ENCODE measurements around the gene XXYLT1. TPM values are rescaled to one million over a fixed set of nuclear protein-coding genes. Genes with fewer than 3 reads are reported as not detected.
A peak's percentile ranks its signal among the peaks of the same experiment; 100 is the strongest.

The XXYLT1 gene
- total RNA-seq, 1 experiment from 2014 or later, result 23.4 TPM

DNA sequence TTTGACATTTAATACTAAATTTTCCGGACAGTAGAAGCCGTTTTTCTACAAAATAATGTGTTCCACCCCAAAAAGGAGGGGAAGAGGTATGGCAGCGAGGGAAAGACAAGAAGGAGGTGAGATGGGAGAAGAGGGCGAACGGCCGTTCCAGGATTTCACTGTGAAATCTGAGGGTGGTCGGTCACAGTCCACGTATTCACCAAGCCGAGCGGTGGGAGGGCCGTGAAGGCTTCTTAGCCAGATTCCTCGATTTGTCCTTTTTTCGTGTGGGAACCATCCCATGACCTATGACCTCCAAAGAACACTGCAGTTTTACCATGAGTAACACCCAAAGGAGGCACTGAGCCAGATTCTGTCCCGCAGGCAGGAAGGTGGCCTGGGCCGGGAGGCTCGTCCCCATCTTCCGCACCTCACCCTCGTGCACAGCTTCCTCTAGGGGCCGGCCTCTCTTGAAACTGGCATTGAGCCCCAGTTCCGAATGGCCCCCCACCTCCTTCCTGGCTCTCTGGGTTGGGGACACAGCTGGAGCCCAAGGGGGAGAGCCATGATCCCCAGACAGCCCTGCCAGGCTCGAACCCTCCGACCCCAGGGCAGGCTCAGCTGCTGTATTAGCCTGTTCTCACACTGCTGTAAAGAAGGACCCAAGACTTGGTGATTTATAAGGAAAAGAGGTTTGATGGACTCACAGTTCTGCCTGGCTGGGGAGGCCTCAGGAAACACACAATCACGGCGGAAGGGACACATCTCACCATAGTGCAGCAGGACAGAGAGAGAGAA, 23.7 kb downstream of the XXYLT1 start:
- ChIA-PET CTCF (no interaction called here), POLR2A (no interaction called here)
- ATAC-seq (no peak), DNase-seq (ENCODE audit: low spot score) (no peak)
- Mint-ChIP-seq H3K9me3 (no peaks in the 10 kb centered on the region; the same call in 1 of the 2 replicates), H3K36me3 (peaks cover 23% of the 10 kb centered on the region), H3K4me1 (peaks cover 27% of the 10 kb centered on the region), H3K4me3 (no peak overlapping the region), H3K27ac (peak overlapping the region; percentile 45; the same call in 1 of the 2 replicates), H3K27me3 (ENCODE audit: low read depth) (no peaks in the 10 kb centered on the region)
- TF ChIP-seq CREB1 (CRISPR knock-in tag; IDR thresholded peaks at IDR 0.05) (no peak), NFYB (CRISPR knock-in tag; conservative IDR thresholded peaks at IDR 0.05; ENCODE audit: low read depth) (no peak), PRRX2 (CRISPR knock-in tag; IDR thresholded peaks at IDR 0.05) (no peak), GRHL2 (CRISPR knock-in tag; IDR thresholded peaks at IDR 0.05; ENCODE audit: insufficient replicate concordance, severe bottlenecking) (no peak), RELA (CRISPR knock-in tag; IDR thresholded peaks at IDR 0.05; ENCODE audit: borderline replicate concordance) (no peak)
- TF ChIP-seq, protein P1, sequence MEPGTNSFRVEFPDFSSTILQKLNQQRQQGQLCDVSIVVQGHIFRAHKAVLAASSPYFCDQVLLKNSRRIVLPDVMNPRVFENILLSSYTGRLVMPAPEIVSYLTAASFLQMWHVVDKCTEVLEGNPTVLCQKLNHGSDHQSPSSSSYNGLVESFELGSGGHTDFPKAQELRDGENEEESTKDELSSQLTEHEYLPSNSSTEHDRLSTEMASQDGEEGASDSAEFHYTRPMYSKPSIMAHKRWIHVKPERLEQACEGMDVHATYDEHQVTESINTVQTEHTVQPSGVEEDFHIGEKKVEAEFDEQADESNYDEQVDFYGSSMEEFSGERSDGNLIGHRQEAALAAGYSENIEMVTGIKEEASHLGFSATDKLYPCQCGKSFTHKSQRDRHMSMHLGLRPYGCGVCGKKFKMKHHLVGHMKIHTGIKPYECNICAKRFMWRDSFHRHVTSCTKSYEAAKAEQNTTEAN (CRISPR knock-in tag; IDR thresholded peaks at IDR 0.05), result no peak
- TF ChIP-seq, protein P2, sequence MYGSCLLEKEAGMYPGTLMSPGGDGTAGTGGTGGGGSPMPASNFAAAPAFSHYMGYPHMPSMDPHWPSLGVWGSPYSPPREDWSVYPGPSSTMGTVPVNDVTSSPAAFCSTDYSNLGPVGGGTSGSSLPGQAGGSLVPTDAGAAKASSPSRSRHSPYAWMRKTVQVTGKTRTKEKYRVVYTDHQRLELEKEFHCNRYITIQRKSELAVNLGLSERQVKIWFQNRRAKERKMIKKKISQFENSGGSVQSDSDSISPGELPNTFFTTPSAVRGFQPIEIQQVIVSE (CRISPR knock-in tag; IDR thresholded peaks at IDR 0.05; ENCODE audit: borderline replicate concordance), result no peak

DNA sequence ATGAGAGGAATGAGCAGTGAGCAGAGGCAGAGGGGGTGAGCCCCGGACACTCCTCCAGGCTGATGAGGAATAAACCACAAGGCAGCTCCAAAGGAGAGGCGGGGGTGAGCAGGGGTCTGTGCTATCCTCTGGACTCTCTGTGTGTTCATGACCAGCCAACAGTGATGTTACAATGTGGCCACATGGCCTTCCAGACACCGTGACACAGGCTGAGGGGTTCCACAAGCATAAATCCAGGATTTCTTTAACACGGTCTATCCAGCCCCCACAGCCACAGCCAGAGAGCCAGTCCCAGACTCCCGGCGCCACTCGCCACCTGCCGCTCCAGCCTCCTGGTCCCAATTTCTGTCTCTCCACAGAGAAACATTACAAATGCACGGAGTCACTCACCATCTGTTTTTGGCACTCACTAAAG, 24.4 kb downstream of the XXYLT1 start:
- no peak overlapping the region for H3K4me3 Mint-ChIP-seq
- peaks cover 23% of the 10 kb centered on the region for H3K36me3 Mint-ChIP-seq
- ATAC-seq (no peak), DNase-seq (ENCODE audit: low spot score) (no peak)
- no peak overlapping the region for H3K27ac Mint-ChIP-seq
- H3K9me3 Mint-ChIP-seq, result no peaks in the 10 kb centered on the region; the same call in 1 of the 2 replicates
- ChIA-PET CTCF (no interaction called here), POLR2A (no interaction called here)
- no peaks in the 10 kb centered on the region for H3K27me3 Mint-ChIP-seq (ENCODE audit: low read depth)
- H3K4me1 Mint-ChIP-seq, result peaks cover 29% of the 10 kb centered on the region
- TF ChIP-seq SMAD3 (CRISPR knock-in tag; IDR thresholded peaks at IDR 0.05; ENCODE audit: borderline replicate concordance) (no peak), GRHL2 (CRISPR knock-in tag; IDR thresholded peaks at IDR 0.05; ENCODE audit: insufficient replicate concordance, severe bottlenecking) (no peak), KAT7 (CRISPR knock-in tag; IDR thresholded peaks at IDR 0.05; ENCODE audit: borderline replicate concordance) (no peak), IRF2 (CRISPR knock-in tag; IDR thresholded peaks at IDR 0.05; ENCODE audit: borderline replicate concordance, low read depth) (no peak), ZBTB21 (CRISPR knock-in tag; IDR thresholded peaks at IDR 0.05; ENCODE audit: borderline replicate concordance) (no peak), ZNF232 (CRISPR knock-in tag; IDR thresholded peaks at IDR 0.05) (no peak), ESRRA (CRISPR knock-in tag; IDR thresholded peaks at IDR 0.05; ENCODE audit: borderline replicate concordance) (no peak), PRRX2 (CRISPR knock-in tag; IDR thresholded peaks at IDR 0.05) (no peak), ELF4 (CRISPR knock-in tag; IDR thresholded peaks at IDR 0.05; ENCODE audit: low read depth) (no peak)
- TF ChIP-seq, protein P3, sequence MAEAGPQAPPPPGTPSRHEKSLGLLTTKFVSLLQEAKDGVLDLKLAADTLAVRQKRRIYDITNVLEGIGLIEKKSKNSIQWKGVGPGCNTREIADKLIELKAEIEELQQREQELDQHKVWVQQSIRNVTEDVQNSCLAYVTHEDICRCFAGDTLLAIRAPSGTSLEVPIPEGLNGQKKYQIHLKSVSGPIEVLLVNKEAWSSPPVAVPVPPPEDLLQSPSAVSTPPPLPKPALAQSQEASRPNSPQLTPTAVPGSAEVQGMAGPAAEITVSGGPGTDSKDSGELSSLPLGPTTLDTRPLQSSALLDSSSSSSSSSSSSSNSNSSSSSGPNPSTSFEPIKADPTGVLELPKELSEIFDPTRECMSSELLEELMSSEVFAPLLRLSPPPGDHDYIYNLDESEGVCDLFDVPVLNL (CRISPR knock-in tag; IDR thresholded peaks at IDR 0.05; ENCODE audit: borderline replicate concordance, low read depth), result no peak
- TF ChIP-seq, protein P4, sequence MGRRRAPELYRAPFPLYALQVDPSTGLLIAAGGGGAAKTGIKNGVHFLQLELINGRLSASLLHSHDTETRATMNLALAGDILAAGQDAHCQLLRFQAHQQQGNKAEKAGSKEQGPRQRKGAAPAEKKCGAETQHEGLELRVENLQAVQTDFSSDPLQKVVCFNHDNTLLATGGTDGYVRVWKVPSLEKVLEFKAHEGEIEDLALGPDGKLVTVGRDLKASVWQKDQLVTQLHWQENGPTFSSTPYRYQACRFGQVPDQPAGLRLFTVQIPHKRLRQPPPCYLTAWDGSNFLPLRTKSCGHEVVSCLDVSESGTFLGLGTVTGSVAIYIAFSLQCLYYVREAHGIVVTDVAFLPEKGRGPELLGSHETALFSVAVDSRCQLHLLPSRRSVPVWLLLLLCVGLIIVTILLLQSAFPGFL (CRISPR knock-in tag; IDR thresholded peaks at IDR 0.05; ENCODE audit: borderline replicate concordance), result no peak
- TF ChIP-seq, protein P5, sequence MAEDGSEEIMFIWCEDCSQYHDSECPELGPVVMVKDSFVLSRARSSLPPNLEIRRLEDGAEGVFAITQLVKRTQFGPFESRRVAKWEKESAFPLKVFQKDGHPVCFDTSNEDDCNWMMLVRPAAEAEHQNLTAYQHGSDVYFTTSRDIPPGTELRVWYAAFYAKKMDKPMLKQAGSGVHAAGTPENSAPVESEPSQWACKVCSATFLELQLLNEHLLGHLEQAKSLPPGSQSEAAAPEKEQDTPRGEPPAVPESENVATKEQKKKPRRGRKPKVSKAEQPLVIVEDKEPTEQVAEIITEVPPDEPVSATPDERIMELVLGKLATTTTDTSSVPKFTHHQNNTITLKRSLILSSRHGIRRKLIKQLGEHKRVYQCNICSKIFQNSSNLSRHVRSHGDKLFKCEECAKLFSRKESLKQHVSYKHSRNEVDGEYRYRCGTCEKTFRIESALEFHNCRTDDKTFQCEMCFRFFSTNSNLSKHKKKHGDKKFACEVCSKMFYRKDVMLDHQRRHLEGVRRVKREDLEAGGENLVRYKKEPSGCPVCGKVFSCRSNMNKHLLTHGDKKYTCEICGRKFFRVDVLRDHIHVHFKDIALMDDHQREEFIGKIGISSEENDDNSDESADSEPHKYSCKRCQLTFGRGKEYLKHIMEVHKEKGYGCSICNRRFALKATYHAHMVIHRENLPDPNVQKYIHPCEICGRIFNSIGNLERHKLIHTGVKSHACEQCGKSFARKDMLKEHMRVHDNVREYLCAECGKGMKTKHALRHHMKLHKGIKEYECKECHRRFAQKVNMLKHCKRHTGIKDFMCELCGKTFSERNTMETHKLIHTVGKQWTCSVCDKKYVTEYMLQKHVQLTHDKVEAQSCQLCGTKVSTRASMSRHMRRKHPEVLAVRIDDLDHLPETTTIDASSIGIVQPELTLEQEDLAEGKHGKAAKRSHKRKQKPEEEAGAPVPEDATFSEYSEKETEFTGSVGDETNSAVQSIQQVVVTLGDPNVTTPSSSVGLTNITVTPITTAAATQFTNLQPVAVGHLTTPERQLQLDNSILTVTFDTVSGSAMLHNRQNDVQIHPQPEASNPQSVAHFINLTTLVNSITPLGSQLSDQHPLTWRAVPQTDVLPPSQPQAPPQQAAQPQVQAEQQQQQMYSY (CRISPR knock-in tag; IDR thresholded peaks at IDR 0.05), result no peak
- TF ChIP-seq, protein P6, sequence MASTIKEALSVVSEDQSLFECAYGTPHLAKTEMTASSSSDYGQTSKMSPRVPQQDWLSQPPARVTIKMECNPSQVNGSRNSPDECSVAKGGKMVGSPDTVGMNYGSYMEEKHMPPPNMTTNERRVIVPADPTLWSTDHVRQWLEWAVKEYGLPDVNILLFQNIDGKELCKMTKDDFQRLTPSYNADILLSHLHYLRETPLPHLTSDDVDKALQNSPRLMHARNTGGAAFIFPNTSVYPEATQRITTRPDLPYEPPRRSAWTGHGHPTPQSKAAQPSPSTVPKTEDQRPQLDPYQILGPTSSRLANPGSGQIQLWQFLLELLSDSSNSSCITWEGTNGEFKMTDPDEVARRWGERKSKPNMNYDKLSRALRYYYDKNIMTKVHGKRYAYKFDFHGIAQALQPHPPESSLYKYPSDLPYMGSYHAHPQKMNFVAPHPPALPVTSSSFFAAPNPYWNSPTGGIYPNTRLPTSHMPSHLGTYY (CRISPR knock-in tag; IDR thresholded peaks at IDR 0.05), result no peak
- TF ChIP-seq, protein P7, sequence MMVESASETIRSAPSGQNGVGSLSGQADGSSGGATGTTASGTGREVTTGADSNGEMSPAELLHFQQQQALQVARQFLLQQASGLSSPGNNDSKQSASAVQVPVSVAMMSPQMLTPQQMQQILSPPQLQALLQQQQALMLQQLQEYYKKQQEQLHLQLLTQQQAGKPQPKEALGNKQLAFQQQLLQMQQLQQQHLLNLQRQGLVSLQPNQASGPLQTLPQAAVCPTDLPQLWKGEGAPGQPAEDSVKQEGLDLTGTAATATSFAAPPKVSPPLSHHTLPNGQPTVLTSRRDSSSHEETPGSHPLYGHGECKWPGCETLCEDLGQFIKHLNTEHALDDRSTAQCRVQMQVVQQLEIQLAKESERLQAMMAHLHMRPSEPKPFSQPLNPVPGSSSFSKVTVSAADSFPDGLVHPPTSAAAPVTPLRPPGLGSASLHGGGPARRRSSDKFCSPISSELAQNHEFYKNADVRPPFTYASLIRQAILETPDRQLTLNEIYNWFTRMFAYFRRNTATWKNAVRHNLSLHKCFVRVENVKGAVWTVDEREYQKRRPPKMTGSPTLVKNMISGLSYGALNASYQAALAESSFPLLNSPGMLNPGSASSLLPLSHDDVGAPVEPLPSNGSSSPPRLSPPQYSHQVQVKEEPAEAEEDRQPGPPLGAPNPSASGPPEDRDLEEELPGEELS (CRISPR knock-in tag; IDR thresholded peaks at IDR 0.05), result no peak

Measured in WTC11 (cell line).